Measurements from ENCODE around the gene DNAI2. TPM values are rescaled to one million over a fixed set of nuclear protein-coding genes. Genes with fewer than 3 reads are reported as not detected.

DNAI2 gene
- total and polyA plus RNA-seq, 2 donors = 0.38 to 0.78 TPM

- no peak for DNase-seq (ENCODE audit: low read depth in 6 of 9, low spot score in 9 of 9)
- H3K27me3 ChIP-seq (ENCODE audit: control insufficient read depth in 2 of 2, insufficient read depth in 1 of 2, low read length in 1 of 2) = no peaks in the 10 kb centered on the region
- H3K36me3 ChIP-seq (ENCODE audit: control insufficient read depth in 2 of 2, insufficient read depth in 2 of 2, low read length in 1 of 2) = no peaks in the 10 kb centered on the region
- WGBS = 96% methylated on average over 13 of the region's 13 CpGs
- H3K4me3 ChIP-seq (ENCODE audit: low read length in 2 of 2) = no peak overlapping the region
- H3K9me3 ChIP-seq (ENCODE audit: control insufficient read depth in 2 of 2, insufficient read depth in 1 of 2, low read length in 1 of 2) = peaks cover 0 to 14% of the 10 kb centered on the region in 2 donors
- no peak overlapping the region for H3K27ac ChIP-seq (ENCODE audit: low read depth in 1 of 2, low read length in 1 of 2)
- H3K4me1 ChIP-seq (ENCODE audit: control insufficient read depth in 2 of 2, insufficient read depth in 2 of 2, low read length in 2 of 2) = peaks cover under 1 to 13% of the 10 kb centered on the region in 2 donors
Measured at GRCh38 chr17:74243013-74243755, 30.9 kb upstream of the DNAI2 start.

DNA sequence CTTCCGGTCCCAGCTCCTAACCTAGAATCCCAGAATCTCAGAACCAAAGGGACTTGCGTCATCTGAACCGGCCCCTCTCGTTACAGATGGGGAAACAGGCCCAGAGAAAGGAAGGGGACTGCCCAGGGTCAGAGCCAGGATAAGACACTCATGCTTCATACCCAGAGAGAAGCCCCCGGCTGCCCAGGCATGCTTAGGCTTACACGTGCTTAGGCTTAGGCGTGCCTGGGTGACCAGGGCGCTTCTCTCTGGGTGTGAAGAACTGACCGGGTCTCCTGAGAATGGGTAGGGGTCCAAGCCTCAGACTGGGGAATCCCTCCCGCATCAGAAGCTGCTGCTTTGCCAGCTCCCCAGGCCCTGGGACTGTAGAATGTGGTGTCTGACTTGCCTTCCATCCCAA lies 29.9 kb upstream of the DNAI2 start:
- no peaks in the 10 kb centered on the region for H3K36me3 ChIP-seq (ENCODE audit: control insufficient read depth in 2 of 2, insufficient read depth in 2 of 2, low read length in 1 of 2)
- H3K27me3 ChIP-seq (ENCODE audit: control insufficient read depth in 2 of 2, insufficient read depth in 1 of 2, low read length in 1 of 2) = no peaks in the 10 kb centered on the region
- H3K27ac ChIP-seq (ENCODE audit: low read depth in 1 of 2, low read length in 1 of 2) = no peak overlapping the region
- peaks cover 0 to 14% of the 10 kb centered on the region in 2 donors for H3K9me3 ChIP-seq (ENCODE audit: control insufficient read depth in 2 of 2, insufficient read depth in 1 of 2, low read length in 1 of 2)
- 98% methylated on average over 10 of the region's 10 CpGs for WGBS
- peaks cover 7 to 22% of the 10 kb centered on the region in 2 donors for H3K4me1 ChIP-seq (ENCODE audit: control insufficient read depth in 2 of 2, insufficient read depth in 2 of 2, low read length in 2 of 2)
- no peak for DNase-seq (ENCODE audit: low read depth in 6 of 9, low spot score in 9 of 9)
- no peak overlapping the region for H3K4me3 ChIP-seq (ENCODE audit: low read length in 2 of 2)

- 95% methylated on average over 6 of the region's 6 CpGs for WGBS
- Histone ChIP-seq H3K9me3 (ENCODE audit: control insufficient read depth in 2 of 2, insufficient read depth in 1 of 2, low read length in 1 of 2) (peaks cover 0 to 14% of the 10 kb centered on the region in 2 donors), H3K4me3 (ENCODE audit: low read length in 2 of 2) (no peak overlapping the region), H3K27ac (ENCODE audit: low read depth in 1 of 2, low read length in 1 of 2) (no peak overlapping the region), H3K36me3 (ENCODE audit: control insufficient read depth in 2 of 2, insufficient read depth in 2 of 2, low read length in 1 of 2) (no peaks in the 10 kb centered on the region), H3K27me3 (ENCODE audit: control insufficient read depth in 2 of 2, insufficient read depth in 1 of 2, low read length in 1 of 2) (no peaks in the 10 kb centered on the region), H3K4me1 (ENCODE audit: control insufficient read depth in 2 of 2, insufficient read depth in 2 of 2, low read length in 2 of 2) (peaks cover 11 to 26% of the 10 kb centered on the region in 2 donors)
- no peak for DNase-seq (ENCODE audit: low read depth in 6 of 9, low spot score in 9 of 9)
Measured at GRCh38 chr17:74244548-74244947, 29.5 kb upstream of the DNAI2 start.

DNA sequence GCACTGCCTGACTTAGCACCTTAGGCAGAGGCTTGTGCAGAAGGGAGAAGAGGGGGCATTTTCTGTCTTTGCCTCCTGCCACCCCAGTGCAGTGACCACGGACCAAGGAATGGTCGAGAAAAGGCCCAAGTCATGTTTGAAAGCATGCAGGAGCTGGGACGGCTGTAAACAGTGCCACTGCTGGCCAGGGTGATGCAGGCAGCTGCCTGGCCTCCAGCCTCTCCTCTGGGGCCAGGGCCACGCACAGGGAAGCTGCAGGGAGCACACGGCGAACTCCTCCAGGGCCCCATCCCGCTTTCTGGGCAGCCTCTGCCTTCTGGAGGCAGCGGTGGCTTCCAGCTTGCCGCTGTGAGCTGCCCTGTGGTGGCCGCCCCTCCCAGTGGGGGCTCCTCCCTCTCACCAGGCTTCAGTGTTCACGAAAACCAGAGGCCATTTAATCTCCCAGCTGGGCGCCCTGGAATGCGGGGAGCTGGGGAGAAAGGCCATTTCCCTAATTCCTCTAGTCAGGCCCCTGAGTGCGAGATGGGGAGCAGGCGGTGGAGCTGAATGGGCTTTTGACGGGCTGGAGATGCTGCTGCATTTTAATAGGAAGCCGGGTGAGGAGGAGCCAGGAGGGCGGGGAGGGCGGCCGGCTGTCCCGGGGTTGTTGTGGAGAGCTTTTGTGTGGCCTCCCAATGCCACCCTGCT lies 28.7 kb upstream of the DNAI2 start:
- 97% methylated on average over 21 of the region's 21 CpGs for whole genome bisulfite sequencing

DNA sequence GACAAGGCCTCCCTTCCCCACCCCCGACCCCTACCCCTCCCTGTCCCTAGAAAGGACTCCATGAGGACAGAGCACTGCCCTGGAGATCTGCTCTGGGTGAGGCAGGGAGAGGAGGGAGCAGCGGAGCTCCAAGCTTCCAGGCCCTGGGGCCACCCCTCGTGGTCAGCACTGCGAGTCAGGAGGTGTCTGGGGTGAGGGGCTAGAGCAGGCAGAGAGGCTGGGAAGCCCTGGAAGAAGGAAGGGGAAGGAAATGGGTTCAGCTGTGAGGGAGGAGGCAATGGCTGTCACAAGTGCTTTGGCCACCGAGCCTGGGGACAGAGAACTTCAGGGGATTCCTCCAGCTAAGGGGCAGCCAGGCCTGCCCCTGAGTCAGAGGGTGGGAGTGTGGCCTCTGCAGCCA lies 28.2 kb upstream of the DNAI2 start:
- Histone ChIP-seq H3K27ac (ENCODE audit: low read depth in 1 of 2, low read length in 1 of 2) (no peak overlapping the region), H3K4me1 (ENCODE audit: control insufficient read depth in 2 of 2, insufficient read depth in 2 of 2, low read length in 2 of 2) (peaks cover 20 to 35% of the 10 kb centered on the region in 2 donors), H3K27me3 (ENCODE audit: control insufficient read depth in 2 of 2, insufficient read depth in 1 of 2, low read length in 1 of 2) (no peaks in the 10 kb centered on the region), H3K36me3 (ENCODE audit: control insufficient read depth in 2 of 2, insufficient read depth in 2 of 2, low read length in 1 of 2) (no peaks in the 10 kb centered on the region), H3K9me3 (ENCODE audit: control insufficient read depth in 2 of 2, insufficient read depth in 1 of 2, low read length in 1 of 2) (peaks cover 0 to 14% of the 10 kb centered on the region in 2 donors), H3K4me3 (ENCODE audit: low read length in 2 of 2) (no peak overlapping the region)
- no peak for DNase-seq (ENCODE audit: low read depth in 6 of 9, low spot score in 9 of 9)
- 75% methylated on average over 5 of the region's 5 CpGs for WGBS

More for the DNA sequence above, 28.7 kb upstream of the DNAI2 start:
- Histone ChIP-seq H3K4me1 (ENCODE audit: control insufficient read depth in 2 of 2, insufficient read depth in 2 of 2, low read length in 2 of 2) (peaks cover 14 to 32% of the 10 kb centered on the region in 2 donors), H3K27ac (ENCODE audit: low read depth in 1 of 2, low read length in 1 of 2) (no peak overlapping the region), H3K4me3 (ENCODE audit: low read length in 2 of 2) (no peak overlapping the region), H3K27me3 (ENCODE audit: control insufficient read depth in 2 of 2, insufficient read depth in 1 of 2, low read length in 1 of 2) (no peaks in the 10 kb centered on the region), H3K36me3 (ENCODE audit: control insufficient read depth in 2 of 2, insufficient read depth in 2 of 2, low read length in 1 of 2) (no peaks in the 10 kb centered on the region), H3K9me3 (ENCODE audit: control insufficient read depth in 2 of 2, insufficient read depth in 1 of 2, low read length in 1 of 2) (peaks cover 0 to 14% of the 10 kb centered on the region in 2 donors)
- no peak for DNase-seq (ENCODE audit: low read depth in 6 of 9, low spot score in 9 of 9)

- Histone ChIP-seq H3K9me3 (ENCODE audit: control insufficient read depth in 2 of 2, insufficient read depth in 1 of 2, low read length in 1 of 2) (peaks cover 0 to 14% of the 10 kb centered on the region in 2 donors), H3K27ac (ENCODE audit: low read depth in 1 of 2, low read length in 1 of 2) (peak overlapping the region; percentile 58 to 69), H3K4me1 (ENCODE audit: control insufficient read depth in 2 of 2, insufficient read depth in 2 of 2, low read length in 2 of 2) (peaks cover 25 to 48% of the 10 kb centered on the region in 2 donors), H3K4me3 (ENCODE audit: low read length in 2 of 2) (peak overlapping the region; percentile 36 to 46), H3K36me3 (ENCODE audit: control insufficient read depth in 2 of 2, insufficient read depth in 2 of 2, low read length in 1 of 2) (peaks cover 13% of the 10 kb centered on the region in 2 donors), H3K27me3 (ENCODE audit: control insufficient read depth in 2 of 2, insufficient read depth in 1 of 2, low read length in 1 of 2) (no peaks in the 10 kb centered on the region)
- peak in 7 of 9 donors; percentile 49 to 83 (median 61) for DNase-seq (ENCODE audit: low read depth in 6 of 9, low spot score in 9 of 9)
- 8% methylated on average over 16 of the region's 17 CpGs for WGBS
Measured at GRCh38 chr17:74249590-74250270, 24.3 kb upstream of the DNAI2 start.

GRCh38 chr17:74250324-74250995 lies 23.6 kb upstream of the DNAI2 start:
- 87% methylated on average over 12 of the region's 12 CpGs for WGBS
- H3K27me3 ChIP-seq (ENCODE audit: control insufficient read depth in 2 of 2, insufficient read depth in 1 of 2, low read length in 1 of 2) = no peaks in the 10 kb centered on the region
- peaks cover 25 to 48% of the 10 kb centered on the region in 2 donors for H3K4me1 ChIP-seq (ENCODE audit: control insufficient read depth in 2 of 2, insufficient read depth in 2 of 2, low read length in 2 of 2)
- DNase-seq (ENCODE audit: low read depth in 6 of 9, low spot score in 9 of 9) = no peak
- peaks cover 0 to 14% of the 10 kb centered on the region in 2 donors for H3K9me3 ChIP-seq (ENCODE audit: control insufficient read depth in 2 of 2, insufficient read depth in 1 of 2, low read length in 1 of 2)
- peak overlapping the region; percentile 36 to 46 for H3K4me3 ChIP-seq (ENCODE audit: low read length in 2 of 2)
- peaks cover 13 to 18% of the 10 kb centered on the region in 2 donors for H3K36me3 ChIP-seq (ENCODE audit: control insufficient read depth in 2 of 2, insufficient read depth in 2 of 2, low read length in 1 of 2)
- peak overlapping the region; percentile 58 to 69 for H3K27ac ChIP-seq (ENCODE audit: low read depth in 1 of 2, low read length in 1 of 2)

GRCh38 chr17:74251051-74251450 lies 23.0 kb upstream of the DNAI2 start:
- Histone ChIP-seq H3K36me3 (ENCODE audit: control insufficient read depth in 2 of 2, insufficient read depth in 2 of 2, low read length in 1 of 2) (peaks cover 13 to 24% of the 10 kb centered on the region in 2 donors), H3K4me3 (ENCODE audit: low read length in 2 of 2) (peak overlapping the region in 1 of 2 donors; percentile 46), H3K4me1 (ENCODE audit: control insufficient read depth in 2 of 2, insufficient read depth in 2 of 2, low read length in 2 of 2) (peaks cover 25 to 48% of the 10 kb centered on the region in 2 donors), H3K27ac (ENCODE audit: low read depth in 1 of 2, low read length in 1 of 2) (no peak overlapping the region), H3K9me3 (ENCODE audit: control insufficient read depth in 2 of 2, insufficient read depth in 1 of 2, low read length in 1 of 2) (peaks cover 0 to 14% of the 10 kb centered on the region in 2 donors), H3K27me3 (ENCODE audit: control insufficient read depth in 2 of 2, insufficient read depth in 1 of 2, low read length in 1 of 2) (no peaks in the 10 kb centered on the region)
- DNase-seq (ENCODE audit: low read depth in 6 of 9, low spot score in 9 of 9) = no peak
- WGBS = 97% methylated on average over 8 of the region's 8 CpGs
